ENCODE measurements around the gene SNX20. TPM values are rescaled to one million over a fixed set of nuclear protein-coding genes. Genes with fewer than 3 reads are reported as not detected.

The SNX20 gene
- total and polyA plus RNA-seq, 2 experiments from 2014 or later, result not detected

DNA sequence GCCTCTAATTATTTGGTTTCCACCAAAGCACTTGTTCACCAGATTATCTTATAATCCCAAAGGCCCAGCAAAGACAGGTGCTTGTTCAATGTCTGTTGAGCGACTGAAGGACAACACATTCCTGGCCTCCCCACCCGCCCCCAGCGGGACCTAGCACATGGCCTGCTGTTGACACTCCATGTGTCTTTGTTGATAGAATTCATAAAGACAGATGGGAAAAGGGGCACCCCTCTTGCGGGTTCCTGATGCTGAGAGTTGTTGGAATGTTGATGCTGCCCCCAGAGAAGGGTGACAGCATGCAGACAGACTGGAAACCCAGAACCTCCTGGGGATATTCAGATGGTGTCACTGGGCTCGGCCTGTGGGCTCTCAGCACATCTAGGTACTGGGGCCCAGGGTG, 36.9 kb downstream of the SNX20 start:
- ATAC-seq, result no peak

More for the DNA sequence above, 36.9 kb downstream of the SNX20 start:
- no peaks in the 10 kb centered on the region; the same call in 2 of the 3 replicates for H3K36me3 Mint-ChIP-seq (ENCODE audit: low read depth)
- Histone ChIP-seq H3K4me1 (ENCODE audit: insufficient read depth) (peaks cover 9% of the 10 kb centered on the region; the same call in 1 of the 2 replicates), H3K27ac (ENCODE audit: low read depth) (no peak overlapping the region), H3K36me3 (ENCODE audit: insufficient read depth) (no peaks in the 10 kb centered on the region), H2AFZ (no peak overlapping the region), H4K20me1 (replicated peaks; ENCODE audit: insufficient read depth) (no peaks in the 10 kb centered on the region), H3K79me2 (replicated peaks; ENCODE audit: insufficient read depth) (no peaks in the 10 kb centered on the region), H3K9me2 (ENCODE audit: insufficient read depth) (no peaks in the 10 kb centered on the region), H3K4me3 (no peak overlapping the region), H3F3A (replicated peaks; ENCODE audit: low read depth) (no peaks in the 10 kb centered on the region), H3K4me2 (no peak overlapping the region), H3K27me3 (ENCODE audit: insufficient read depth) (no peaks in the 10 kb centered on the region)
- H3K27me3 Mint-ChIP-seq (ENCODE audit: insufficient read depth, low read depth, poor library complexity), result peaks cover 5% of the 10 kb centered on the region
- no peak overlapping the region for H3K4me3 Mint-ChIP-seq
- TF ChIP-seq CREB1 (CRISPR knock-in tag; IDR thresholded peaks at IDR 0.05; ENCODE audit: low read depth) (no peak), EZH2phosphoT487 (IDR thresholded peaks at IDR 0.05; ENCODE audit: unreplicated experiment) (no peak), POLR2AphosphoS5 (IDR thresholded peaks at IDR 0.05; ENCODE audit: low read depth) (no peak), JUNB (IDR thresholded peaks at IDR 0.05; ENCODE audit: unreplicated experiment) (no peak), STAT1 (IDR thresholded peaks at IDR 0.05; ENCODE audit: unreplicated experiment) (no peak), ZNF462 (CRISPR knock-in tag; IDR thresholded peaks at IDR 0.05) (no peak), EZH2 (IDR thresholded peaks at IDR 0.05; ENCODE audit: low read depth, unreplicated experiment) (no peak), ZNF114 (CRISPR knock-in tag; IDR thresholded peaks at IDR 0.05) (no peak), CTCF (conservative IDR thresholded peaks at IDR 0.05; ENCODE audit: low read depth in 2 of 2) (no peak), REST (IDR thresholded peaks at IDR 0.05; ENCODE audit: unreplicated experiment) (no peak), ZNF331 (CRISPR knock-in tag; IDR thresholded peaks at IDR 0.05; ENCODE audit: low read depth) (no peak), NANOG (IDR thresholded peaks at IDR 0.05; ENCODE audit: borderline replicate concordance) (no peak)
- TF ChIP-seq, protein P1, sequence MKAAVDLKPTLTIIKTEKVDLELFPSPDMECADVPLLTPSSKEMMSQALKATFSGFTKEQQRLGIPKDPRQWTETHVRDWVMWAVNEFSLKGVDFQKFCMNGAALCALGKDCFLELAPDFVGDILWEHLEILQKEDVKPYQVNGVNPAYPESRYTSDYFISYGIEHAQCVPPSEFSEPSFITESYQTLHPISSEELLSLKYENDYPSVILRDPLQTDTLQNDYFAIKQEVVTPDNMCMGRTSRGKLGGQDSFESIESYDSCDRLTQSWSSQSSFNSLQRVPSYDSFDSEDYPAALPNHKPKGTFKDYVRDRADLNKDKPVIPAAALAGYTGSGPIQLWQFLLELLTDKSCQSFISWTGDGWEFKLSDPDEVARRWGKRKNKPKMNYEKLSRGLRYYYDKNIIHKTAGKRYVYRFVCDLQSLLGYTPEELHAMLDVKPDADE (IDR thresholded peaks at IDR 0.05), result no peak
- no peak for DNase-seq (ENCODE audit: low spot score)
- H3K27ac Mint-ChIP-seq, result no peak overlapping the region
- H3K4me1 Mint-ChIP-seq, result peaks cover 16% of the 10 kb centered on the region
- no peaks in the 10 kb centered on the region for H3K9me3 Mint-ChIP-seq

Measured in GM23338 (cell line).